Suppressor macrophage treated with lipopolysaccharide for 1 hour (primary cell): Measurements from ENCODE around the gene MSN.
A peak's percentile ranks its signal among the peaks of the same experiment; 100 is the strongest.
"Not testable (repeated sequence)": the region's sequence is repeated elsewhere in the genome, so short reads cannot be mapped to it uniquely, and the experiment has no call there.

Source experiments
- DNase-seq, 3 donors: peaks; one replicate each; pipeline ENCODE4 v3.0.0-alpha.2; 2020 to 2022

MSN gene

DNA sequence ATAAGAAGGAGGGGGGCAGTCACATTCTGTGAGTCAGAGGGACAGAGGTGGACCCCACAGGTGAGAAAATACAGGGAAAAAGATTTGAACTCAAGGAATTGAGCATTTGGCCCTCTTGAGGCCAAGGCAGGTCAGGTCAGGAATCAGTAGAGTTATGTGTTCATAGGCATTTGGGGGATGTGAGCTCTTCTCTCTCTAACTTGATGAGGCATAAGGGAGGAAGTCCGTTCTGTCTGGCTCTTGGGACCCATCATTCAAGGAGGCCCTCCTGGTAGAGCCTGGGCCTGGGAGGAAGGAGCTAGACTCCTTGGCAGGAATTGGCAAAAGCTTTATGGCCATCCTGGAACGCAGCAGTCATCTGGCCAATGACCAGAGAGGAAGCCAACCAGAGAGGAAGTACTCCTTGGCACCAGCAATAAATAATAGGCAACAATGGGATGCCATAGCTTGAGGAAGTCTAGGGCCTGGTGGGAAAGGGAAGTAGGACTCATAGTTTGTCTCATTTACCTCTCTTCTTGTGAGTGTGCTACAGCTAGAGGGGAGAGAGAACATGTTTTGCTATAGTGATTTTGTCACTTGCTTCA lies 53.0 kb downstream of the MSN start:
- peak; percentile 50 to 77 (median 57) for DNase-seq

DNA sequence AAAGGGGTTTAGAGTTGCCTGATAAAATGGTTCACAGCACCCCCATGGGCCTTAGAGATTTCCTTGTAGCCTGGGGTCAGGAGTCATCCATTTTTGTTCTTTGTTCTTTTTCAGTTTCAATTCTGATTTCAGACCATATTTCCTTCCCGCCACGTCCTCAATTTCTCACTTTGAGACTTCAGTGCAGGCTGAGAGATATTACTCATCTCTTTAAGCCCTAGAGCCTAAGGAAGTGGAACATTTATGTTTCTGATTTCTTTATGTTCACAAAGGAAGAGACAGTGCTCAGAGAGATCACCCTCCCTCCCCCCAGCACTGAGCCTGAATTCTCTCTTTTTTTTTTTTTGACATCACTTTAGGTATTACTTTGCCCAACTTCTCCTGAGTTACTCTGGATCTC lies 56.3 kb downstream of the MSN start:
- peak; percentile 49 to 85 (median 72) for DNase-seq

DNA sequence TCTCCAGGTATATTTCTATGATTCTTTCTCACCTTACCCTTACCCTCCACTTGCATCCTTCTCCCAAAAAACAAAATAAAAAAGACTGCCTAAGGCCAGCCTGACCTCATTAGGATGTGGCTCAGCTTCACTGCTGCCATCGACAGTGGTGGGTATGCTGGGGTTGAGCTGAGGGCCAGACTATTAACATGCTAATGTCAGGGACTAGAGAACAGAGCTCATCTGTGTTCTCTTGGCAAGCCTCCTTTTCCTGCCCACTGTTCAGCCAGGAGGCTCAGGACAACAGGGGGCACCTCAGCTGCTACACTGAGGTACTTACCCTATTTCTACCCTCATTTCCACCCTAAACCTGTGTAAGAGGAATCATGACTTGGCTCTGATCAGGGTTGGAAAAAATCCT lies 59.3 kb downstream of the MSN start:
- no peak for DNase-seq

DNA sequence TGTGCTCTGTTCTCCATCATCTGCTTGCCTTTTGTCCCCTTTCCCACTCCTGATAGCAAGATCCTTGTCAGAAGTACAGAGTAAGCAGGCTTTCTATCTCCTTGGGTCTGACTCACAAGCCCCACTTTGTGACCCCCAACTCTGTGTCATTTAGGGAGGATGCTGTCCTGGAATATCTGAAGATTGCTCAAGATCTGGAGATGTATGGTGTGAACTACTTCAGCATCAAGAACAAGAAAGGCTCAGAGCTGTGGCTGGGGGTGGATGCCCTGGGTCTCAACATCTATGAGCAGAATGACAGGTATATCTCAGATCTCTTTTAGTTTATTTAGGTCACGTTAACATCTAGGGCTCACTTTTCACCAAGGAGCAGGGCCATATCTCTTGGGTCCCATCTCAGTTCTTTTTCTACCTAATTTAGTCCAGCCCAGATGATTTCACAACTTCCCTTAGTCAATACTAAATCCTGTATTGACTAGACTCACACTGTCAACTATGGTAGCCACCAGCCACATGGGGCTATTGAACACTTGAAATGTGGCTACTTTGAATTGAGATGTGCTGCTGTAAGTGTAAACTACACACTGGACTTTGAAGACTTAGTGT lies 64.3 kb downstream of the MSN start:
- DNase-seq = no peak

DNA sequence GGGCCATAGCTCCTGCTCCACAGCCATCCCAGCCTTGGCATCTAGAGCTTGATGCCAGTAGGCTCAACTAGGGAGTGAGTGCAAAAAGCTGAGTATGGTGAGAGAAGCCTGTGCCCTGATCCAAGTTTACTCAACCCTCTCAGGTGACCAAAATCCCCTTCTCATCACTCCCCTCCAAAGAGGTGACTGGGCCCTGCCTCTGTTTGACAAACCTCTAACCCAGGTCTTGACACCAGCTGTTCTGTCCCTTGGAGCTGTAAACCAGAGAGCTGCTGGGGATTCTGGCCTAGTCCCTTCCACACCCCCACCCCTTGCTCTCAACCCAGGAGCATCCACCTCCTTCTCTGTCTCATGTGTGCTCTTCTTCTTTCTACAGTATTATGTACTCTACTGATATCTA lies 73.5 kb downstream of the MSN start:
- peak in 1 of 3 donors; percentile 1 for DNase-seq

DNA sequence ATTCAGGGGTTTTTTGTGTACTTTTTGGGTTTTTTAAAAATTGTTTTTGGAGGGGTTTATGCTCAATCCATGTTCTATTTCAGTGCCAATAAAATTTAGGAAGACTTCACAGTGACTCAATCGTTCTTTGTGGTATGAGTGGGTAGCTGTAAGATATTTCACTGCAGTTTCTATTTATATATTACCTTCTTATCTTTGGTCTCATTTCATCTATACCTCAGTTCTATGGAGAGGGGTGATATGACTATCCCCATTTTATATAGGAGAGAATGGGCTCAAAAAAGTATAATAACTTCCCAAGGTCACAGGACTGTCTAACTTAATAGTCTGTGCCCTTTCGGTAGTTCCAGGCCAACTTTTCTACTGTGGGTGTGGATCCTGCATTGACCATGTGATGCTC lies 74.4 kb downstream of the MSN start:
- DNase-seq = peak in 2 of 3 donors; percentile 6 to 18

DNA sequence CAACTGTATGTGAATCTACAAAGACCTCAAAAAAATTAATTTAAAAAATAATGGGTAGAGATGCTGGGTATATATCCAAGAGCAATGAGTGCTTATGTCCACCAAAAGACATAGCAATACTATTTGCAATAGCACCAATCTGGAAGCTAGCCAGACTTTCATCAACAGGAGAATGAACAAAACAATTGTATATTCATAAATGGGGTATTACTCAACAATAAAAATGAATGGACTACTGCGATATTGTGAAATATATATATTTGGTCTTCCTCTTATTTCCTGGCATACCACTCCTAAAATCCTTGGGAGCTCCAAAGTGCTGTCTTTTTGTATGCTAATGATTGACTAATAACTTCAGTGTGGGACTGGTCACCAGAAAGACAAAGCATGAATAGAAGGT lies 77.5 kb downstream of the MSN start:
- DNase-seq = peak in 2 of 3 donors; percentile 44 to 64

DNA sequence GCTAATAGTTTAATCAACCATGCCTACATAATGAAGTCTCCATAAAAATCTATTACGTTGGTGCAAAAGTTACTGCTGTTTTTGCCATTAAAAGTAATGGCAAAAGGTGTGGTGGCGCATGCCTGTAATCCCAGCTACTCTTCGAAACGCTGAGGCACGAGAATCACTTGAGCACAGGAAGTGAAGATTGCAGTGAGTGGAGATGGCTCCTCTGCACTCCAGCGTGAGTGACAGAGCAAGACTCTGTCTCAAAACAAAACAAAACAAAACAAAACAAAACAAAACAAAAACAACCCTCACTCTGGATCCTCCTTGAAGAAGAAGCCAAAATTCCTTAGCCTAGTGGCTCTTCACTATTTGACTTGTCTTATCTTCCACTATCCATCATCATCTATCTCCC lies 78.0 kb downstream of the MSN start:
- no peak for DNase-seq

DNA sequence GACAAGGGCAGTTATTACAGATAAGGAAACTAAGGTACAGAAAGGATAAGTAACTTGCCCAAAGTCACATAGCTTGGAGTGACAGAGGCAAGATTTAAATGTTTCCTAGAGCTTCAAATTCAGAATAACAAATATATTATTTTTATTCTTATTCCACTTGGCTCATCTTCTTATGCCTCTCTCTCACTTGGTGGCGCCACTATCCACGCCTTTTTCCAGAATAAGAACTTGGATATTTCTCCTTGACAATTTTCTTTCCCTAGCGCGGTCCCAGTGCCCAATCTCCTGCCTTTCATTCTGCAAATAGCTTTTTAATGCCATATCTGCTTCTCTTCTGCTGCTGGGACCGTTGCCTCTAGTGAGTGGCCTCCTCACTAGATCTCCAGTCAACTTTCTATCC lies 78.5 kb downstream of the MSN start:
- no peak for DNase-seq

DNA sequence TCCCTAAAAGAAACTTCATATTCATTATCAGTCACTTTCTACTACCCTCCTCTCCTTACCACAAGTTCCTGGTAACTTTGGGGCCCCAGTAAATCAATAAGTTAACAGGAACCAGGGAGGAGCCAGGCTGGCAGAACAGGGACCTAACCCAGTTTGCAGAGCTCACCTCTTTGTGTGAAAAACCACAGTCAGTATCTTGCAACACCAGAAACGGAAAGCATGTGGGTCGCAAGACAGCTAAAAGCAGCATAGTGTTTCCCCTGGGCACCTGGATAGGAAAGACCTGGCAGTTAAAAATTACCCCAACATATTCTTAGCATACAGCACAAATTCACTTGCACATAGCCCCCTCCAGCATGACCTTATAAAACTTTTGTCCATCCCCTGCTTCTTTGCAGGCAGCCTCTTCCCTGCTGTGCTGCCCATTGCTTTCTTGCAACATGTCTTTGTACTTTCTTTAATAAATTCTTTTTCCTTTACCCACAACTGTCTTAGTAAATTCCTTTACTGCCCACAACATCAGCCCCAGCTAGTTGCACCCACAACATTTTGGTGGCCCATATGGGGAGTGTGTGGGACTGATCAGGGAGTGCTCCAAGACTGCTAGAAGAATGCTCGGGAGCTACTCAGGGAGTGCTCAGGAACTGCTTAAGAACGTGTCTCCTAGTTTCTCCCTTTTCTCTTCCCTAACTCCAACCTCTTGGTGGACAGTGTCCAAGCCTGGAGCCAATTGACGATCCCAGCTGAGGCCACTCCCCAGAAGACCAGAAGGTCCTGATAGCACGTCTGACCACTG lies 83.4 kb downstream of the MSN start:
- DNase-seq = no peak

DNA sequence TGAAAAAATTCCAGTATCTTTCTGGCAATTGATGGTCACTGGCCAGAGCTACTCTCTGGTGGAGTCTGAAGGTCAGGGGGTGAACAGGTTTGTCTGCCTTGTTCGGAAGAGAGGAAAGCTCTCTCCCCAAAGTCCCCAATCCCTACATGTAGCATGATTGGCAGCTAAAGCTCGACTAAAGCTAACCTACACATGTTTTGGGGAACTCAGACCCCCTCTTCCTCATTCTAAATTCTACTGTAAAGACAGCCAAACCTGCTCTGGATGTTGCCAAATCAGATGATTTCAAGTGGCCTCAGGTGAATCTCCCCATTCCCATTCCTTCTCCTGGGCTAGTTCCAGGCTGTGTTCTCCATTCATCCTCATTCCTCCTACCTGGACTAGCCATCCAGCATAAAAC lies 84.1 kb downstream of the MSN start:
- DNase-seq = no peak

DNA sequence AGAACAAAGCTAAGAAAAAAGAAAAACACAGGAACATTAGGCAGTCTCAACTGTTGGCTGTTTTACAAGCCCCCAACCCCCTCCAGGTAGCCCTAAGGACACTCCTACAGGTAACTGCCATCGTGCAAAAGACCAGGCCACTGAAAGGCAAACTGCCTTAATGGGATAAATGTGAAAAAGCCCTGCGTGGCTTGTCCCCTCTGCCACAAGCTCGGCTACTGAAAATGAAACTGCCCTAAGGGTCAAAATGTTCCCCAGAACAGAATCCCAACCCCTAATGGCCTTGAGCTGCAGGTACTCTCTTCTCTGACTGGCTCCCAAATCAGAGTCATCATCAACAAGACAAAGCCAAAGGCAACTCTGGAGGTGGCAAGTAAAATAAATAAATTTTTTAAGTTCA lies 84.8 kb downstream of the MSN start:
- no peak for DNase-seq

DNA sequence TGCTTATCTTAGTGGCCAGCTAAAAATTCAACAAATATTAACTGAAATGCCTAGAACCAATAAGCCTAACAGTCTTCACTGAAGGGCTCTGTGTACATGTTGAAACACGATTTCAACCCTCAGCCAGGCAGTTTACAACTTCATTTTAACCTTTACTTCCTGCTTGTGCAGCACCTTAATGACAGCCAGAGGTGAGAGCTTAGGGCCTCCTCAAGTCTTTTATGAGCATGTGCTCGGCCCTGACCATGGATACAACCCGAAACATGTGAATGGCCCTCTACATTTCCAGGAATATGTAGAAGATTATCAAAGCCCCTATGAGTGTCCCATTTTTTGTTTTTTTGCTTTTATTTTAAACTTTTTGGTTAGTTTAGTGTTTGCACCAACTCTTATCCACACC lies 88.3 kb downstream of the MSN start:
- DNase-seq = no peak

DNA sequence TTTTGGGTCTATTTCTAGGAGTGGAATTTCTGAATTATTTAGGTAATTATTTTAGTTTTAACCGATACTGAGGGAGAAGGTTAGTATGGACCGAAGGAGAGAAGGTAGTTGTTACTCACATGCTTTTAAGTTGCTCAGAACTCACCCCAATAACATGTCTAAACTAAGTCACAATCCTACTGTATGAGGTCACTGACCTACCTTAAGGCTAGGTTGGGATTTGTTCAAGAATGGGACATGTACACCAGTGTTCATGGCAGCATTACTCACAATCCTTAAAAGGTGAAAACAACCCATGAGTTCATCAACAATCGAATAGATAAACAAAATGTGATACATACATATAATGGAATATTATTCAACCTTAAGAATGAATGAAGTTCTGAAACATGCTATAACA lies 90.5 kb downstream of the MSN start:
- DNase-seq = no peak

DNA sequence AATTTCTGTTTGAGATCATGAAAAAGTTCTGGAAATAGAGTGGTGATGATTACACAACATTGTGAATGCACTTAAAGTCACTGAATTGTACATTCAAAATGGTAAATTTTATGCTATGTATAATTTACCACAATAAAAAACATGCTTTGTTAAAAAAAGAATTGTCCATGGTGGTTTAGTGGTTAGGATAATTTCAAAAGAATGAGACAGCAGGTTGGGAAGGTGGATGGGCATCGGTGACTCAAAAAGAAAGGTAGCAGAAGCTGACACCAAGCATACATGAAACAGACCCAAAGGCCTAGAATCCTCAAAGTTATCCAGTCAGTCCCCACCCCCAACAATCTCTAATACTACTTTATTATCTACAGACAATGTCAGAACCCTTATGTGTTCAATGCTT lies 91.1 kb downstream of the MSN start:
- no peak for DNase-seq

DNA sequence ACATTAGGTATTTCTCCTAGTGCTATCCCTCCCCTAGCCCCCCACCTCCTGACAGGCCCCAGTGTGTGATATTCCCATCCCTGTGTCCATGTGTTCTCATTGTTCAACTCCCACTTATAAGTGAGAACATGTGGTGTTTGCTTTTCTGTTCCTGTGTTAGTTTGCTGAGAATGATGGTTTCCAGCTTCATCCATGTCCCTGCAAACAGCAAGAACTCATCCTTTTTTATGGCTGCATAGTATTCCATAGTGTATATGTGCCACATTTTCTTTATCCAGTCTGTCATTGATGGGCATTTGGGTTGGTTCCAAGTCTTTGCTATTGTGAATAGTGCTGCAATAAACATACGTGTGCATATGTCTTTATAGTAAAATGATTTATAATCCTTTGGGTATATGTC lies 92.1 kb downstream of the MSN start:
- DNase-seq = not testable (repeated sequence)

DNA sequence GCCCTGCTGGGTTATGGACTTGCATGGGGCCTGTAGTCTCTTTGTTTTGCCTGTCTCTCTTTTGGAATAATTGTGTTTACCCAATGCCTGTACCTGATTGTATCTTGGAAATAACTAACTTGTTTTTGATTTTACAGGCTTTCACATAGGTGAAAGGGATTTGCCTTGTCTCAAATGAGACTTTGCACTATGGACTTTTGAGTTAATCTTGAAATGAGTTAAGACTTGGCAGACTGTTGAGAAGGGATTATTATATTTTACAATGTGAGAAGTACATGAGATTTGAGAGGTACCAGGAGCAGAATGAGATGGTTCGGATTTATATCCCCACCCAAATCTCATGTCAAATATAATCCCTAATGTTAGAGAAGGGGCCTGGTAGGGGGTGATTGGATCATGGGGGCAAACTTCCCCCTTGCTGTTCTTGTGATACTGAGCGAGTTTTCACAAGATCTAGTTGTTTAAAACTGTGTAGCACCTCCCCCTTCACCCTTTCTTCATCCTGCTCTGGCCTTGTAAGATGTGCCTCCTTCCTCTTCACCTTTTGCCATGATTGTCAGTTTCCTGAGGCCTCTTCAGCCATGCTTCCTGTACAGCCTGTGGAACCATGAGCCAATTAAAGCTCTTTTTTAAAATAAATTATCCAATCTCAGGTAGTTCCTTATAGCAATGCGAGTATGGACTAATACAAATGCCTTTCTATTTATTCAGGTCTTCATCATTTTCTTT lies 102.3 kb downstream of the MSN start:
- no peak for DNase-seq

DNA sequence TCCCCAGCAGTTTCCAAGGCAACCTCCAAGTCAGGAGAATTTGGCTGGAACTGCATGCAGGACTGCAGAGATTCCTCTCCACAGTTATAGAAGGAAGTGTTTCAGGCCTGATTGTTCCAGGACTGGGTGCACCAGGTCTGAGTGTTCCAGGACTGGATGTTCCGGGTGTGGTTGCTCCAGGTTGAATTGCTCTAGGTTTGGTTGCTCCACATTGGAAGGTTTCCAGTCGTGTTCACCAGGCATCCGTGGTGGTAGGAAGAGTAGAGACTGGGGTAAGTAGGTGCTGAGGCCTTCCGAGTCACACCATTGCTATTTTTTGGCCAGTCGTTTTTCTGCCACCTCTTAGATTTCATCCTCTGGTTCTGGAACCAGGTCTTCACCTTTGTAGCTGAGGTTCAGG lies 105.4 kb downstream of the MSN start:
- no peak for DNase-seq

DNA sequence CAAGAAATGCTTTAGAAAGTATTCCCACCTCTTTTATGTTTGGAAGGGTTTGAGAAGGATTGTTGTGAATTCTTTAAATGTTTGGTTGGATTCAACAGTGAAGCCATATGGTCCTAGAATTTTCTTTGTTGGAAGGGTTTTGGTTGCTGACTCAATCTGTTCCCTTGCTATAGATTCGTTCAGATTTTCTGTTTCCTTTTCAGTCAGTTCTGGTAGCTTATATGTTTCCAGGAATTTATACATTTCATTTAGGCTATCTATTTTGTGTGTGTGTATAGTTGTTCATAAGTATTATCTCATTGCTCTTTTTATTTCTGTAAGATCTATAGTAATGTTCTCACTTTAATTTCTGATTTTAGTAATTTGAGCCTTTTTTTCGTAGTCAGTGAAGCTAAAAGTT lies 114.4 kb downstream of the MSN start:
- no peak for DNase-seq

DNA sequence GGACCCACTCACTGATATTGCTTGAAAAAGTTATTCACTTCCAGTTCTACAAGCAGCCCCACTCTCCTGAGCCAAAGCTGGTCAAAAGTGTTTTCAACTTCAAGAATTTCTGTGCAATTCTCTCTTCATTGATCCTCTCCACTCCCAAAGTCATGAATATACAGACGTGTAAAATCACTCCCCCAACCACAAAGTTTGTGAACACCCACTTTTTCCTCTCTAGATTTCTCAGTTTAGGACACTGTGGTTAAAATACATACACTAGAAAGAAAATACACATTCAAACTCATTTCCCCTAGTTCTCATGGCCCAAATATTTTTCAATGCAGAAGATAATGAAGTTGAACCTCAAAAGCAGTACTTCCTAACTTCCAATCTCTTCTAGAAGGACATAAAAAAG lies 116.3 kb downstream of the MSN start:
- DNase-seq = no peak
